GM12891 (cell line): ENCODE results near the gene KCNMB1.

Experiments
- PAX5 ChIP-seq: IDR thresholded peaks from 2 replicates; pipeline ENCODE4 v1.6.1; 2011; ENCODE audit warnings: low read length, moderate library complexity, mild to moderate bottlenecking; ENCODE audit not compliant: insufficient read depth, severe bottlenecking
- POLR2A ChIP-seq: IDR thresholded peaks from 2 replicates; pipeline ENCODE4 v1.6.1; 2011; ENCODE audit warnings: low read depth, low read length, control low read depth
- POLR2AphosphoS5 ChIP-seq: IDR thresholded peaks from 2 replicates; pipeline ENCODE4 v1.6.1; 2011; ENCODE audit warnings: low read depth, low read length, control low read depth
- SPI1 ChIP-seq: IDR thresholded peaks from 2 replicates; pipeline ENCODE4 v1.6.1; 2011; ENCODE audit warnings: low read depth, low read length, control low read depth
- TAF1 ChIP-seq: IDR thresholded peaks from 2 replicates; pipeline ENCODE4 v1.6.1; 2011; ENCODE audit warnings: low read depth, low read length, control low read depth

DNA sequence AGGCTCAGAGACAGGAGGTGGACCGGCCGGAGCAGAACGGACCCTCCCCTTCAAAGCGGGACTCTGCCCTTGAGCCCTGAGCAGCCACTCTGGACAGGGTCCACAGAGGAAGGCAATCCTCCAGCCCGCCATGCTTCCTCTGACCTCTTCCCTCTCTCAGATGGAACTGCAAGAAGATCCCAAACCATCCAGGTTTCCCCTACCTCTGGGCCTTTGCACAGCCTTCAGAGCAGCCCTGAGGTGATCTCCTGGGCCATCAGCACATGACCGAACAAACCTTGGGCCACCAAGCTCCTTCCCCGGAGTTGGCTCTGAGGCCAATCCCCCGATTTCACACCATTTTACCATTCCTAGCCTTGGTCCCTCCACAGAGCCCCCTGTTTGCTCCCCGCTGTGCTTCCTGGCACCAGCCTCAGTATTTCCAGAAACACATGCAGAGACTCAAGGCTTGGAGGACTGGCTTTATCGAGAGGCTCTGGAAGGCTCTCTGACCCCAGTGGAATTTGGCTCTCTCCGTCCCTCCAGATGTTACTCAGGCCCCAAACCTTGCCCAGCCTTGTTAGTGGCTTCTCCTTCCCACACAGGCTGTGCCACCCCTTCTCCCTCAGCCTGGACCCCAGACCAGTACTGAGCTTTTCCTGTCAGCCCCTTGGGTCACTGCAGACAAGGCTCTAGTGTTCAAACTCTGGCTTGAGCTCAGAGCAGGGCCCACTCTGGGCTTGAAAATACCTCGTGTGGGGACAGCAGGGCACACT lies 48.6 kb upstream of the KCNMB1 start:
- no peak for TF ChIP-seq POLR2AphosphoS5
- no peak for TF ChIP-seq SPI1
- no peak for TF ChIP-seq POLR2A
- no peak for TF ChIP-seq TAF1
- TF ChIP-seq PAX5, result no peak
